CD4-positive, alpha-beta T cell treated with Interleukin-17A for 4 hours (primary cell): ENCODE measurements around the gene GPD2.
A peak's percentile ranks its signal among the peaks of the same experiment; 100 is the strongest.
"Not testable (repeated sequence)": the region's sequence is repeated elsewhere in the genome, so short reads cannot be mapped to it uniquely, and the experiment has no call there.

ENCODE experiments used
- DNase-seq: peaks from one replicate; pipeline ENCODE4 v3.0.0-alpha.2; 2020; ENCODE audit warnings: mixed read lengths

The GPD2 gene

DNA sequence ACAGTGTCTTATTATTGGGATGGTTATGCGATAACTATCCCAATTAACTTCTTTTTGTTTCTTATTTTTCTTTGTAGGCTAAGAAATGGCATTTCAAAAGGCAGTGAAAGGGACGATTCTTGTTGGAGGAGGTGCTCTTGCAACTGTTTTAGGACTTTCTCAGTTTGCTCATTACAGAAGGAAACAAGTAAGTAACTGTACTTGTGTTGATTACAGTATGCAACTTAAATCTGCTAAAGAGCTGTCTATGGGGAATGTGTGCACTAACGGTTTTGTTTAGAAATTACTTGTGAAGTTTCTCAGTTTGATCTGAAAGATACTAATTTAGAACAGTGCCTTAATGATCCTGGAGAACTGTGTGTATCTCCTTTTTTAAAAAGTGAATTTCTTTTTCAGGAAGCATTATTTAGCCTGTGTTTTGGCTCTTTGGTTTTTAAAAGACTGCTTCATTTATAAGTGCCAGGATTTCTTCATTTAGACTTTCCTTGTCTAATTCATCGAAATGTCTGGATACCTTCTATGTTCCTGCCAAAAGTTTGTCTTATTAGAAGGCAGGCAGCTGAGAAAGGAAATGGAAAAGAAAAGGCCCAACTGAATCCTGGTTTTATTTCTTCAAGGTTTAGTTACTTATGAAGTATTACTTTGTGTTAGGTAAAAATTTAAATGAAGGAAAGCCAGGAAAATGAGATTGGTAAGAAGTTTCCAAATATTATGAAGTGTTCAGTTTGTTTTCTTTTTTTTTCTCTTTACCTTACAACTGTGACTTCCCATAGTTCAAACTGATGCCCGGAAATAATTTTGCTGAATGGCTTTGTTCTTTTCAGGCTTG is 40.1 kb downstream of the GPD2 start:
- no peak for DNase-seq

DNA sequence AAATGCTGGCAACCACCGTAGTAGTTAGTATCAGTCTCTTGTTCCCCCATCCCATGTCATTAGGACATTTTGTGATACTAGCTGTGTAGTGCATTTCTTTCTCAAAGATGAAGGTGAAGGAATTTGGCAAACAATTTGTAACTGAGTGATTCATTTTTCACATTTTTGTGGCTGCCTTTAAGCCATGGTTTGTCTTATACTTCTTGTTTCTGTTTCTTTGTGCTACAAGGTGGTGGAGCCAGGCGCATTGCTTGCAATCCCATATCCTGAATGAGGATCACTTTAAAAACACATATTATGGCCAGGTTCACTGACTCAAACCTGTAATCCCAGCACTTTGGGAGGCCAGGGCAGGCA is 40.6 kb downstream of the GPD2 start:
- DNase-seq = no peak

DNA sequence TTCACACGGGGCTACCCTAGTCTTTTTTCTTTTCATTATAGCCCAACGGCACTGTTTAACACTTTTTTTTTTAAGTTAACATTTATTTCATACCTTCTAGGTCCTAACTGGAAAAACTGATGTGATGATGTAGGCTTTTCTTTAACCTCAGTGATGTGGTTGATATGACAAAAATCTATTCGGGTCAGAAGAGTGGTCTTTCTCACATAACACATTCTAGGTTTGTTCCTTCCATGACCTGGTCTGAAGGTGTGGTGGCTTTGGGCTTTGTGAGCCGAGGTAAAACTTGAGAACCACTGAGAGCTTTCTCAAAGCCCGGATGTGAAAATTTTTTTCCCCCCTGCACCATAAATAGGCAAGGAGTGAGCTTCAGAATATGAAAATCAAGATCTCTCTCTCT is 44.2 kb downstream of the GPD2 start:
- no peak for DNase-seq

DNA sequence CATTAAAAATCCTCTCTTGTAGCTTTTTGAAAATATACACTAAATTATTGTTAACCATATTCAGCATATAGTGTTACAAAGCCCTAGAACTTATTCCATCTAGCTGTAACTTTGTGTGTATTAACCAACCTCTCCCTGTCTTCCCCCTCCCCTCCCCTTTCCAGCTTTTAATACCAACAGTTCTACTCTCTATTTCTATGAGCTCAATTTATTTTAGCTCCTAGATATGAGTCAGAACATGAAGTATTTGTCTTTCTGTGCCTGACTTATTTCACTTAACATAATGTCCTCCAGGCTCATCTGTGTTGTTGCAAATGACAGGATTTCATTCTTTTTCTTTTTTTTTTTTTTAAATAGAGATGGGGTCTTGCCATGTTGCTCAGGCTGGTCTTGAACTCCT is 45.1 kb downstream of the GPD2 start:
- DNase-seq = no peak

DNA sequence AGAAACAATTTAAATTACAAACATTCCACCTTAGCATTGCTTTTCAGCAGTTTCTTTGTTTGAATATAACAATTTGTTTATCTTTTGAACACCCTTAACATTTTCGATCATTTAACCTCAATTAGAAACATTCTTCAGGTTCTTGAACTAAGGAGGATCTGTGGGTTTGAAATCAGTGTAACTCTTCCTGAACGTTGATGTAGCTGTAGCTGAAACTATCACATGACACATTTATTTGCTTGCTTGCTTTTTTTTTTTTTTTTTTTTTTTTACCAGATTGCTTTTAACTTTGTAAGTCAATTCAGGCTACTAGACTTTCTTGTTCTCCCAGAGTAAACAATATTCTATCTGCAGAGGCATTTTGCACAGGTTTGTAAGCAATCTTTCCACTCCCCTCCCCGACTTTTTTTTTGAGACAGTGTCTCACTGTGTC is 47.6 kb downstream of the GPD2 start:
- no peak for DNase-seq

DNA sequence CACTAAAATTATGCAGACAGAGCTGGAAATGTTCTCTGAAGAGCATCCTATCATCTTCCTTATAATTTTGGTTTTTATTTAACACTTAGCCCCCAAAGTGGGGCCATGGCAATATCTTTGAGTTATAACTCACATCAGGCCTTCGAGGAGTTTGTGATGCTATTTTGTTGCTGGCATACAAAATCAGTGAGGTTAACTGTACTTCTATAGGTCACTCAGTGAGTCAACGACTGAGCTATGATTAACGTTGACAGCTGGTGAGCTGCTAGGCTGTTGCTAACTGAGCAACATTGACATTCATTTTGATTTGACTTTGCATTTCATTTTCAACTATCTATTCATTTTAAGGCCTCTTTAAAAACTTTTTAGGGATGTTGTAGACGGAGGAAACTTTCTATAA is 50.0 kb downstream of the GPD2 start:
- no peak for DNase-seq

DNA sequence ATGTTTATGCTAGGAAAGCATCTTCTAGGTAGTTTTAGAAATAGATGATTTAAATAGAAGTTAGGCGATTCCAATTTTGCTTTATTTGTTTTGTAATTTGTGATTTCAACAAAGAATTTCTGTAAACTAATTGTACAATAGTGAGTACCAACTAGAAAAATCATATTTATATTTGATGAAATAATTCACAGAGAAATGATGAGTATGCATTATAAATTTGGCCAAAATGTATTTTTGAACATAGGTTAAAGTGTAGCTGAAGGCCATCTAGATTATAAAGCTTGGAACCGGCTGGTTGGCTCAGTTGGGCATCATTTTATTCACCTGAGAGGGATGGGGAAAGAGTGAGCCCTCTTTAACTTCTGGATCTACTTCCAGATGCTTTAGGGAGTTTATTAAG is 50.4 kb downstream of the GPD2 start:
- DNase-seq = no peak

DNA sequence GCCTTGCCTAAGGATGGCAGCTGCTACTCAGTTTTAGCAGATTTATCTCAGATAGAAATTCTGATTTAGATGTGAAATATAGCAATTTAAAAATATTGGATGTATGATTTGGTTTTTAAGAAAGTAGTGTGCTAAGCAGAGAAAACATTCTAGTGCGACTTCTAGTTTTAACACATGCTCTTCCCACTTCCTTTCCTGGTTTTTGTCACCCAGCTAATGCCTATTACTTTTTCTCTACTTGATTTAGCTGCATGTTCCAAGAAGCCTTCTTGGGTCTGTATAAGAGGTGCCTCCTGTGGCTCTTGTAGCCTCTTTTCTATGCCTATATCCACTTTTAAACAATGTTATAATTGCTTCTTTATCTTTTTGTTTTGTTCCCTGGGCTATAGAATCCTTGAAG is 53.0 kb downstream of the GPD2 start:
- no peak for DNase-seq

DNA sequence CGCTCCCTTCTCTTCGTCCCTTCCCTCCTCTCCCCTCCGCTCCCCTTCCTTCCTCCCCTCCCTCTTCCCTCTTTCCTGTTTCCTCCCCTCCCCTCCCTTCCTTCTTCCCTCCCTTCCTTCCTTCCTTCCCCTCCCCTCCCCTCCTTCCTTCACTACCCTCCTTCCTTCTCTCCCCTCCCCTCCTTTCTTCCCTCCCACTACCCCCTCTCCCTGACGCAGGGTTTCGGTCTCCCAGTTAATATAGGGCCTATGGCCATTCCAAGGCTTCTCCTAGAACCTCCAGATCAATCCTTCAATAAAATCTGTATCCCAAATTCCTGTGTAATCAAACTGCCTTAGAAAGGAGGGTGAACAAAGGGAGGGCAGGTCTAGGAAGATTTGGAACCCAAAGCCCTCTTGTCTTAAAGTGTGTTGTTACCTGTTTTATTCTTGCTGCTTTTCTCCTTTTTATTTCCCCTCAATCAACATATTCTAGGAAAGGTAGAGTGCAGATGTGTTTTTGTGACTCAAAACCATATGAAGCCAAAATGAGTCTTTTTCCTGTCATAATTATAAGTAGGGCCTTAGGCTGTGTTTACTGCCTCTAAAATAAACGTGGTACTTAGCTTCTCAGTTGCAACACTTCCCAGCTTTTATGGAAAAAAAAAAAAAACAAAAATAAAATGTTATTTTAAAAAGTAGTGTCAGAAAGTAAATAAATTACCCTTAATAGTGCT is 53.7 kb downstream of the GPD2 start:
- DNase-seq = no peak

DNA sequence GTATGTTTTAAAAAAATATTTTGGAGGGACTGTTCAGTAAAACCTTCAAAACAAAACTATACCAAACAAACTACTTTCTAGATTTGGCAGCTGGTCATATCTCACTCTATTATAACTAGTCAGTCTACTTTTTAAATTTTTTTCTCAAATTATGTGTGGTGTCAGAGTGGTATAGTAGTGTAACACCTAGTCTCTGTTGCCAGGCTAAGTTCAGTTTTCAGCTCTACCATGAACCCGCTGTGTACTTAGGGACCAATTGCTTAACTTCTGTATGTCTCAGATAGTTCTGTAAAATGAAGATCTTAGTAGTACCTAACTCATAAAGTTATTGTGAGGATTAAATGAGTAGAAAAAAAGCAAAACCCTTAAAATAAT is 54.3 kb downstream of the GPD2 start:
- DNase-seq = no peak

DNA sequence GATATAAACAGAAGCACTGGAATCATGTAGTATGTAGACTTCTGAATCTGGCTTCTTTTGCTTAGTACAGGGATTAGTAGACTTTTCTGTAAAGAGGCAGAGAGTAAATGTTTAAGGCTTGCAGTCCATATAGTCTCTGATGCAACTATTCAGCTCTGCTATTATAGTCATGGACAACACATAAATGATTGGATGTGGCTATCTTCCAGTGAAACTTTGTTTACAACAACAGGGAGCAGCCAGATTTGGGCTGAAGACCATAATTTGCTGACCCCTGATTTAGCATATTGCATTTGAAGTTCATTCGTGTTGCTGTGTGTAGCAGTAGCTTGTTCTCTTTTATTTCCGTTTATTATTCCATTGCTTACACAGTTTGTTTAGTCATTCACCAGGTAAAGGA is 55.0 kb downstream of the GPD2 start:
- no peak for DNase-seq

DNA sequence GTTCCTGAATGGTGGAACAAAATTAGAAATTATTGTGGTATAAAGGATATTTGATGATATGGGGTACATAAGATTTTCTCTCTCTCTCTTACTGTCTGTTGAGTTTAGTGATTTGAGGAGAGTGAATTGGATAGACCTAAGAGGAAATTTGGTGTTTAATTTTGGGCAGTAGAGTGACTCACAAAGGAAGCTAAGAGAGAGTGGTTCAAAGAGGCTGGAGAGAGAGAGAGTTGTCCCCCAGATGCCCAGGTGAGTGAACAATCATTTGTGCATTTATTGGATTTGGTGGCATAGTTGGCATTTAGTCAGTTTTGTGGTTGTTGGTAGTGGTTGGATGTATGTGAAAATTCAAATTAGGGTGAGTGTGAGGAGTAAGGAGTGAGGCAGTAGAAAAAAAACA is 56.8 kb downstream of the GPD2 start:
- DNase-seq = no peak

DNA sequence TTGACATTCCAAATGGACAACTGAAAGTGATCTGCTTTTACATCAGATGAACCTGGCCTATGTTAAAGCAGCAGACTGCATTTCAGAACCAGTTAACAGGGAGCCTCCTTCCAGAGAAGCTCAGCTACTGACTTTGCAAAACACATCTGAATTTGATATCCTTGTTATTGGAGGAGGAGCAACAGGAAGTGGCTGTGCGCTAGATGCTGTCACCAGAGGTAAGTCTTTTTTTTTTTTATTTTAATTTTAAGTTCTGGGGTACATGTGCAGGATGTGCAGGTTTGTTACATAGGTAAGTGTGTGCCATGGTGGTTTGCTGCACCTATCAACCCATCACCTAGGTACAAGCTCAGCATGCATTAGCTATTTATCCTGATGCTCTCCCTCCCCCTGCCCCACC is 59.8 kb downstream of the GPD2 start:
- peak; percentile 18 for DNase-seq

DNA sequence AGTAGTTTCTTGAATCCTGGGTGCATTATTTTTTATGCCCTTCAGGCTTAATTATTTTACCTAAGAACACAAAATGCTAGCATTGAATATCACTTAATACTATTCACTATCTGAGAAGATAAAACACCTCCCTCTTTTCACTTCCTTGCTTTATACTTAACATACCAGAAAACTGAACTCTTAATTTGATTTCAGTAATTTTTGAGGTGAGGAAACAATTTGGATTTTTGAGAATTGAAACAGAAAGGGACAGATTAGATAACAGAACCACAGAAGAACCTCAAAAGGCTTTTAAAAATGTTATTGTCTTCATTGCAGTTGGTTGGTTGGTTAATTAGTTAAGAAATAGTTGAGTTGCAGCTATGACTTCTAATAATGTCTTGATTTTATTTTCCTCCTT is 69.5 kb downstream of the GPD2 start:
- DNase-seq = no peak

DNA sequence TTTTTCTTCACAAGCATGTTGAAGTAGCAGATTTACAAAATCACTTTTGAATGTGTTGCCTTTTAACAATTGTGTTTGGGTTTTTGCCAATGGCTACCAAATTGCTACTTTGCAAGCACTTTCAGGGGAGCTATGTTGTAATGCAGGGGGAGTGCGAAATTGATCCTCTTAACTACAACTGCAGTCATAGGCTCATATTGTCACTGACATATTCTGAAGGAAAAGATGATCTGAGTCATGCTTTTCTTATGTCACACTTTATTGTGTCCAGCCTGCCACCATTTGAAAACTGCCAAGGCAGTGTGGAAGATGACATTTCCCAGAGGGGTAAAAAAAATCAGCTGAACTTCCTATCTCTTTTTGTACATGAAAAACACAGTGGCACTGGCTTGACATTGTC is 74.9 kb downstream of the GPD2 start:
- no peak for DNase-seq

DNA sequence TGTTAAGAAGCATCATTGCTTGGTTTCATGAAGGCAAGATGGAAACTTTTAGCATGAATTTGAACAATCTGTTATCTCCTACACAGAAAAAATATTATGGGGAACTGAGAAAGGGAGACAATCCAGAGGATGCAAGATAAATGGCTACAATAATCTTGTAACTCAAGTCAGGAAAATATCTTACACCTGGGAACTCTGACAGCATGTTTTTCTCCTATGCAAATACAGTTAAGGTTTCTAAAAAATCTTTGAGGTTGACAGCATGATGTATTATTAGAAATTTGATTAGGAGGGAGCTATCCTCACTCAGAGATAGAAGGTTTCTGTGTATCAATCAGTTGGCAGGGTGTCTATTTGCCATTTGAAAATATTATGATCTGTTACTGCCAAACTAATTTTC is 75.6 kb downstream of the GPD2 start:
- DNase-seq = no peak

DNA sequence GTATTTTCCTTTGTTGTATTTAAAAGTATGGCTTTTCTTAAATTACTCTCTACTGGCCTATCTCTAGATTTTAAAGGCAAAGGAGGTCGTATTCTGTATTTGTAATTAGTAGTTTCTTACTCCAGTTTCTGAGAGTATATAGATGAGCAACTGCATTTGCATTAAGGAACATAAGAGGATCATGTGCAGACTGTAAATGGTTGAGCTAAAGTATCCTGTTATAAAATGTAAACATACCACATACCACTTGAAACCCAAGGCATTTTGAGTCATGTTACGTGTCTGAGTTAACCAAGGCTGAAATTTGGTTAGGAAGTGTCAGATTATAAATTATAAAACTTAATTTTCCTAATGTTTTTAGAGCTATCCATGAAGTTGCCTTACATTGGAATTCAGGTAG is 76.3 kb downstream of the GPD2 start:
- DNase-seq = no peak

DNA sequence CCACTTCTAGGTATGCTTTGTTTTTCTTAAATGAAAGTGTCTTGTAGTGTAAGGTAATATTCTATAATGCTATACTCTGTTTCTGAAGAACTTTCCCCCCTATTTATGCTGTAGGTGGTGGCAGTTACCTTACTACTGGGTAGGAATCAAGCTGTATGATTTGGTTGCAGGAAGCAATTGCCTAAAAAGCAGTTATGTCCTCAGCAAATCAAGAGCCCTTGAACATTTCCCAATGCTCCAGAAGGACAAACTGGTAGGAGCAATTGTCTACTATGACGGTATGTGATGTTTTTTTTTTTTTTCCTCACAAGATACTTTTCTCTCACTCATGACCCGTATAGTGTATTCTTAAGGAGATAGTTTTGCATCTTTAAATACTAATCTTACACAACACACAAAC is 77.0 kb downstream of the GPD2 start:
- no peak for DNase-seq

DNA sequence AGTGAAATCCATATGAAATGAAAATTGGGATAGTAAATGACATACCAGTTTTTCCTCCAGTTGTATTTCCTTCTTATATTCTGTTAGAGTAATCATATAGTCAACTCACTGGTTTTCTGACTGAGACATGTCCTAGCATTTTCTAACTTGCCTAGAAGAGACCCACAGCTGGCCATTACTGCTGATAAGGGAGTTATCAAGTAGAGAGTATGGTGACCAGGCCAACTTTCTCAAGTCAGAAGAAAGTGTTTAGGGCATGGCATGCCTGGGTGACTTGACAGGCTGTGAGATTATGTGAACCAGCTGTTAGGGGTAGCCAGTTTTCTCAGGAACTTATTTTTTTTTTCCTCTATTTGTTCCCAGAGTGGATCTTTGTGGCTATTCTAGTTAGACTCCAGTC is 81.2 kb downstream of the GPD2 start:
- DNase-seq = no peak

DNA sequence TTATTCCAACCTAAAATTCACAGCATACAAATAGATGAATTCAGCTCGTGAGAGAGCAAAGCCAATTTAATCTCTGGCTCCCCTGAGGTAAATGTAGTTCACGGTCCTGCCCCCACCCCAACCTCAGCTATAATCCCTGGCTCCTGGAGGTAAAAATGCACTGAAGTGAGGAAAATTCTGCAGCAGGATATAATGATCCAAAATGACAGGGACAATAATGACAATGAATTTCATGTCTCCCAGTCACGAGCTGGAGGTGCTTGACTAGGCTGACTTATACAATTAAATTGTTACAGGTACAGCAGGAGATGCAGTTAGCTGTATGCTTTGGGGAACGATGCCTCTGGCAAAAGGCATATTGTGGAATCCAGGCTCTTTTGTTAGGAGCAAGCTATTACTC is 82.0 kb downstream of the GPD2 start:
- no peak for DNase-seq

DNA sequence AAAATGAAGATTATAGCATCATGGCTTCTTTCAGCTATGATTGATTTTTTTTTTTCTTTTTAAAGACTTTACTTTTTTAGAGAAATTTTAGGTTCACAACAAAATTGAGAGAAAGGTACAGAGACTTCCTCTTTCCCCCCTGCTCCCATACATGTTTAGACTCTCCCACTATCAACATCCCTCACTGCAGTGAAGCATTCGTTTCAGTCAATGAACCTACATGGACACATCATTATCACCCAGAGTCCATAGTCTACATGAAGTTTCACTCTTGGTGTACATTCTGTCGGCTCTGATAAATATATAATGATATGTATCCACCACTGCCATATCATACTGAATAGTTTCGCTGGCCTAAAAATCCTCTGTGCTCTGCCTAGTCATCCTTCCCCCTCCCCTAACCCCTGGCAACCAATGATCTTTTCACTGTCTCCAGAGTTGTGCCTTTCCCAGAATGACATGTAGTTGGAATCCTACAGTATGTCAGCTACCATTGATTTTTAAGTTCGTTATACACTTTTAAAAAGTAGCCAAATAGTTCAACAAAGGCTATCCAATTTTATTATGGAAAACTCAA is 86.8 kb downstream of the GPD2 start:
- no peak for DNase-seq

DNA sequence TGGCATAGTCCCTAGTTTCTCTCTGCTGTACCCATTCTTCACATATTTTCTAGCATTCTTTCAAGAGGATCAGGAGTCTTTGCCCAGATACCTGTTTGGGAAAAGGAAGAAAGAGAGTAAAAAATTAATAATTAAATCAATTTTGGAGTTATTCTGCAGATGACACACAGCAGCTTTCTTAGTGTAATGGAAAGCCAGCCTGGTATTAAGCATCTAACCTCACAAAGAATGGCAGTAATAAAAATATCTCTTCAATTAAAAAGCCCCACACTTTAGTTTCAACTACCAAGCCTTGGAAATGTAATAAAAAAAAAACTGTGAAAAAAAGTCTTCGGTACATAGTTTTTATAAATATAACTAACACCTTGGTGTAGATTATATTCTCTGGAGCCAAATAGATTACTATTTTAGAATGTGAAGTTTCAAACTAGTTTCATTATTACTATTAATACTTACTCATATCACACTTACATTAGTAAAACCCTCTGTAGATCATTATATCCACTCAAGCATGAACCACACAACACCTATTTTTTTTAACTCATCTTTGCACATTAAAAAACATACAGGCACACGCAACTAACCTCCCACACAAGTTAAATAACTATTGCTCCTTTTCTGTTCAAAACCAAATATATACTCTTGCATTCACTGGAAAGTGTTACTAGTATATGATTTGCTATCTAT is 90.9 kb downstream of the GPD2 start:
- no peak for DNase-seq

DNA sequence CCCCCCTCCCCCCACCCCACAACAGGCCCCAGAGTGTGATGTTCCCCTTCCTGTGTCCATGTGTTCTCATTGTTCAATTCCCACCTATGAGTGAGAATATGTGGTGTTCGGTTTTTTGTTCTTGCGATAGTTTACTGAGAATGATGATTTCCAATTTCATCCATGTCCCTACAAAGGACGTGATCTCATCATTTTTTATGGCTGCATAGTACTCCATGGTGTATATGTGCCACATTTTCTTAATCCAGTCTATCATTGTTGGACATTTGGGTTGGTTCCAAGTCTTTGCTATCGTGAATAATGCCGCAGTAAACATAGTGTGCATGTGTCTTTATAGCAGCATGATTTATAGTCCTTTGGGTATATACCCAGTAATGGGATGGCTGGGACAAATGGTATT is 92.4 kb downstream of the GPD2 start:
- DNase-seq = not testable (repeated sequence)

DNA sequence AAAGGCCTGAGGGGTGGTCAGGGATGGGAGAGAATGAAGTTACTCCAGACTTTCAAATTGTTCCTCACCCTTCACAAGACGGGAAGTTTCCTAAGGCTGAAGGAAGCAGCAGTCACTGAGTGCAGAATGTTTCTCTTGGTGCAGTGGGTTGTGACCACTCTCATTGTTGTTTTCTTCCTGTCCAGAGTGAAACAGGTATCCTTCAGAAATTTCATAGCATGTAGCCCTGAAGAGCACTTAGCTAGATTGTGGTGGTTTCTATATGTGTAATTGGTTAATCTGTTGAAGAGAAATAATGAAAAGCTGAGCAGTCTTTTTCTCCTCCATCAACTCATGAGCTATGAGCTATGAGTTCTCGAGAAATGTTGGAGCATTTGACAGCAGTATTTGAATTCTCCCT is 96.8 kb downstream of the GPD2 start:
- DNase-seq = no peak
